SK-N-SH treated with all-trans-retinoic acid at 6 μM for 48 hours (cell line): ENCODE measurements around the gene IQSEC1.

Source experiments
- ATAC-seq: fragments of 200-7000 bp; cut with Tn5 transposase; 3 replicates; pipeline ENCODE4 v1.9.1; 2020; ENCODE audit warnings: mild to moderate bottlenecking, moderate library complexity
- BACH2 ChIP-seq: fragments of 250-450 bp; sonication (Bioruptor Pico); IDR thresholded peaks from 2 replicates; pipeline ENCODE4 v1.9.0; 2021; ENCODE audit warnings: mild to moderate bottlenecking, borderline replicate concordance
- CREB5 ChIP-seq: fragments of 250-450 bp; sonication (Bioruptor Pico); IDR thresholded peaks from 2 replicates; pipeline ENCODE4 v1.5.1; 2020; ENCODE audit warnings: low read depth, mild to moderate bottlenecking, moderate library complexity
- CSDC2 ChIP-seq: fragments of 250-450 bp; sonication (Bioruptor Pico); IDR thresholded peaks from 2 replicates; pipeline ENCODE4 v1.5.0; 2020; ENCODE audit warnings: mild to moderate bottlenecking, moderate library complexity
- CSRNP3 ChIP-seq: fragments of 250-450 bp; sonication (Bioruptor Pico); IDR thresholded peaks from 2 replicates; pipeline ENCODE4 v1.5.1; 2021; ENCODE audit warnings: mild to moderate bottlenecking, moderate library complexity
- ESRRG ChIP-seq: fragments of 250-450 bp; sonication (Bioruptor Pico); IDR thresholded peaks from 2 replicates; pipeline ENCODE4 v1.6.1; 2021; ENCODE audit warnings: mild to moderate bottlenecking
- GLIS3 ChIP-seq: fragments of 250-450 bp; sonication (Bioruptor Pico); IDR thresholded peaks from 2 replicates; pipeline ENCODE4 v1.5.0; 2020; ENCODE audit warnings: mild to moderate bottlenecking, moderate library complexity
- ISL1 ChIP-seq: fragments of 250-450 bp; sonication (Bioruptor Pico); IDR thresholded peaks from 2 replicates; pipeline ENCODE4 v2.1.2; 2022; ENCODE audit warnings: mild to moderate bottlenecking, moderate library complexity
- OSR1 ChIP-seq: fragments of 250-450 bp; sonication (Bioruptor Pico); IDR thresholded peaks from 2 replicates; pipeline ENCODE4 v1.8.0; 2022; ENCODE audit warnings: moderate library complexity, mild to moderate bottlenecking, inconsistent platforms
- PATZ1 ChIP-seq: fragments of 250-450 bp; sonication (Bioruptor Pico); IDR thresholded peaks from 2 replicates; pipeline ENCODE4 v1.8.0; 2020; ENCODE audit warnings: mild to moderate bottlenecking, moderate library complexity, borderline replicate concordance
- POU6F1 ChIP-seq: fragments of 250-450 bp; sonication (Bioruptor Pico); IDR thresholded peaks from 2 replicates; pipeline ENCODE4 v1.8.0; 2021; ENCODE audit warnings: low read depth, mild to moderate bottlenecking, moderate library complexity, borderline replicate concordance
- PPARA ChIP-seq: fragments of 250-450 bp; sonication (Bioruptor Pico); IDR thresholded peaks from 2 replicates; pipeline ENCODE4 v1.5.0; 2020; ENCODE audit warnings: mild to moderate bottlenecking, borderline replicate concordance
- SNAI2 ChIP-seq: fragments of 250-450 bp; sonication (Bioruptor Pico); IDR thresholded peaks from 2 replicates; pipeline ENCODE4 v1.5.0; 2020; ENCODE audit warnings: mild to moderate bottlenecking, moderate library complexity
- TCF4 ChIP-seq: fragments of 250-450 bp; sonication (Bioruptor Pico); IDR thresholded peaks from 2 replicates; pipeline ENCODE4 v1.8.0; 2021; ENCODE audit warnings: mild to moderate bottlenecking, moderate library complexity, borderline replicate concordance
- TOX ChIP-seq: fragments of 250-450 bp; sonication (Bioruptor Pico); IDR thresholded peaks from 2 replicates; pipeline ENCODE4 v1.8.0; 2021; ENCODE audit warnings: mild to moderate bottlenecking, moderate library complexity, borderline replicate concordance
- TSHZ2 ChIP-seq: fragments of 250-450 bp; sonication (Bioruptor Pico); IDR thresholded peaks from 2 replicates; pipeline ENCODE4 v1.5.0; 2020; ENCODE audit warnings: mild to moderate bottlenecking, moderate library complexity
- ZC3H10 ChIP-seq: fragments of 250-450 bp; sonication (Bioruptor Pico); IDR thresholded peaks from 2 replicates; pipeline ENCODE4 v1.5.1; 2021; ENCODE audit warnings: mild to moderate bottlenecking, moderate library complexity
- ZNF565 ChIP-seq: fragments of 450-650 bp; formaldehyde crosslinking; conservative IDR thresholded peaks from 2 replicates; pipeline ENCODE4 v1.5.0; 2020; ENCODE audit warnings: low read depth, mild to moderate bottlenecking, moderate library complexity
- ZNF70 ChIP-seq: fragments of 450-650 bp; formaldehyde crosslinking; IDR thresholded peaks from 2 replicates; pipeline ENCODE4 v1.5.0; 2020; ENCODE audit warnings: mild to moderate bottlenecking, moderate library complexity
- ZNF8 ChIP-seq: fragments of 450-650 bp; formaldehyde crosslinking; IDR thresholded peaks from 2 replicates; pipeline ENCODE4 v1.5.0; 2020; ENCODE audit warnings: mild to moderate bottlenecking, moderate library complexity

IQSEC1 gene

GRCh38 chr3:12898290-12898964 lies 174.8 kb downstream of the IQSEC1 start:
- TF ChIP-seq OSR1 (CRISPR knock-in tag) (no peak), ESRRG (no peak), ZNF8 (no peak), SNAI2 (no peak), GLIS3 (CRISPR knock-in tag) (no peak), BACH2 (CRISPR knock-in tag) (no peak), ISL1 (no peak), POU6F1 (CRISPR knock-in tag) (no peak), ZC3H10 (CRISPR knock-in tag) (no peak), TCF4 (CRISPR knock-in tag) (no peak), PATZ1 (no peak)
- no peak for ATAC-seq

GRCh38 chr3:12897381-12898289 lies 175.6 kb downstream of the IQSEC1 start:
- ATAC-seq = no peak
- TF ChIP-seq CSDC2 (CRISPR knock-in tag) (no peak), ZNF565 (no peak)

- TF ChIP-seq BACH2 (CRISPR knock-in tag) = no peak
- TF ChIP-seq PPARA (CRISPR knock-in tag) = no peak
- no peak for TF ChIP-seq ZC3H10 (CRISPR knock-in tag)
- no peak for TF ChIP-seq TOX (CRISPR knock-in tag)
- TF ChIP-seq CREB5 (CRISPR knock-in tag) = no peak
- TF ChIP-seq ISL1 = no peak
- no peak for TF ChIP-seq CSRNP3 (CRISPR knock-in tag)
- TF ChIP-seq POU6F1 (CRISPR knock-in tag) = no peak
- TF ChIP-seq SNAI2 = no peak
- TF ChIP-seq TSHZ2 (CRISPR knock-in tag) = no peak
- TF ChIP-seq GLIS3 (CRISPR knock-in tag) = no peak
- TF ChIP-seq ZNF70 (CRISPR knock-in tag) = no peak
- TF ChIP-seq, all 23 proteins: peak for 0
- ATAC-seq = no peak
Measured at GRCh38 chr3:12896063-12896985, 176.9 kb downstream of the IQSEC1 start.
